ENCODE data around the gene SLC22A5. TPM values are rescaled to one million over a fixed set of nuclear protein-coding genes. Genes with fewer than 3 reads are reported as not detected.
A peak's percentile ranks its signal among the peaks of the same experiment; 100 is the strongest.

SLC22A5 gene
- total and polyA plus RNA-seq, 11 donors: 7.5 to 50.1 (median 13.5) TPM

DNA sequence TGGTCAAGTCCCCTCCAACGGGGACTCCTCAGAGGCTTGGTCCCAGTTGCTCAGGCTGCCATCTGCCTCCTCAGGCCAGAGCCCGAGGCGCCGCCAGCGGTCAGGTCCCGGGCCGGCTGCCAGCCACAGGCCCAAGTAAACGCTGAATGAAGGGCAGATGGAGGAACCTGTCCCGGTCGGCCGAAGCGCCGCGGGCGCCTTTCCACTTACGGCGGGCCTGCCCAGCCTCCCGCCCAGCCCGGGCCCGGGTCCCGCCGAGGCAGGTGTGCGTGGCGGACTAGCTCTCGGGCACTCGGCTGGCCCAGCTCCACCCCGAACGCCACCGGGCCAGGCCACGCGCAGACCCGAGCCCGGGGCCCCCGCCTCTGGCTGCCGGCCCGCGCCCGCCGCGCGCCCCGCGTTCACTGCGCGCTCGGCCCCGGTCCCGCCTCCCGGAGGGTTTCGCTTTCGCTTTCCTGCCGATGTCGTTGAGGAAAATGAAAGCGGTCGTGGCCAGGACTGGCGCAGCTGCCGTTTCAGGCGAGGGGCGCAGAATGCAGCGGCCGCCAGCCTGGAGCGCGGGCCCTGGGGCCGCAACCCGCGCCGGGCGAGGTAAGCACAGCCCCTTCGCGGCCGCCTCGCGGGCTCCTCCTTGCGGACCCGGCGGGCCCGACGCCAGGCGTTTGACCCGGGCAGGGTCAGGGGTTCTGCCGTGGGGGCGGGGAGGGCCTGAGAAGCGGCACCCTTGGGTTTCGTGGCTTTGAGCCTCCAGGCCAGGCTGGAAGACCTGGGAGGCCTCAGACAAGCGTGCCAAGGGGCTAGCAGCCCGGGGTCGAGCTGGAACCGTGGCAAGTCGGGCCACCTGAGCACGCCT lies 41.2 kb downstream of the SLC22A5 start:
- ATAC-seq (peak; percentile 71 to 87 (median 78)), DNase-seq (peak; percentile 85 to 92 (median 90))
- Histone ChIP-seq H3K27ac (peak overlapping the region; percentile 97 to 99 (median 98)), H3K36me3 (peaks cover 0 to 3% (median 0%) of the 10 kb centered on the region in 9 donors), H3K4me1 (peaks cover 7 to 68% (median 56%) of the 10 kb centered on the region in 12 donors), H3K27me3 (no peaks in the 10 kb centered on the region), H3K4me3 (peak overlapping the region; percentile 67 to 85 (median 79)), H3K9me3 (peaks cover 0 to 6% (median 0%) of the 10 kb centered on the region in 12 donors)
- TF ChIP-seq, protein P1, sequence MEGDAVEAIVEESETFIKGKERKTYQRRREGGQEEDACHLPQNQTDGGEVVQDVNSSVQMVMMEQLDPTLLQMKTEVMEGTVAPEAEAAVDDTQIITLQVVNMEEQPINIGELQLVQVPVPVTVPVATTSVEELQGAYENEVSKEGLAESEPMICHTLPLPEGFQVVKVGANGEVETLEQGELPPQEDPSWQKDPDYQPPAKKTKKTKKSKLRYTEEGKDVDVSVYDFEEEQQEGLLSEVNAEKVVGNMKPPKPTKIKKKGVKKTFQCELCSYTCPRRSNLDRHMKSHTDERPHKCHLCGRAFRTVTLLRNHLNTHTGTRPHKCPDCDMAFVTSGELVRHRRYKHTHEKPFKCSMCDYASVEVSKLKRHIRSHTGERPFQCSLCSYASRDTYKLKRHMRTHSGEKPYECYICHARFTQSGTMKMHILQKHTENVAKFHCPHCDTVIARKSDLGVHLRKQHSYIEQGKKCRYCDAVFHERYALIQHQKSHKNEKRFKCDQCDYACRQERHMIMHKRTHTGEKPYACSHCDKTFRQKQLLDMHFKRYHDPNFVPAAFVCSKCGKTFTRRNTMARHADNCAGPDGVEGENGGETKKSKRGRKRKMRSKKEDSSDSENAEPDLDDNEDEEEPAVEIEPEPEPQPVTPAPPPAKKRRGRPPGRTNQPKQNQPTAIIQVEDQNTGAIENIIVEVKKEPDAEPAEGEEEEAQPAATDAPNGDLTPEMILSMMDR (IDR thresholded peaks at IDR 0.05): peak; percentile 47 to 79 (median 68)
- TF ChIP-seq POLR2A (IDR thresholded peaks at IDR 0.05): peak in 1 of 2 donors; percentile 71
- intact Hi-C loops (cut with DNase I): loop anchor here in 2 of 10 donors (2.0 to 5.0 kb wide), 2 partner anchors 84 to 87 kb away; no protein-coding TSS in a partner anchor
- 0 to 1% (median 0%) methylated on average over 22 to 90 of the region's 90 CpGs for WGBS, 4 donors

DNA sequence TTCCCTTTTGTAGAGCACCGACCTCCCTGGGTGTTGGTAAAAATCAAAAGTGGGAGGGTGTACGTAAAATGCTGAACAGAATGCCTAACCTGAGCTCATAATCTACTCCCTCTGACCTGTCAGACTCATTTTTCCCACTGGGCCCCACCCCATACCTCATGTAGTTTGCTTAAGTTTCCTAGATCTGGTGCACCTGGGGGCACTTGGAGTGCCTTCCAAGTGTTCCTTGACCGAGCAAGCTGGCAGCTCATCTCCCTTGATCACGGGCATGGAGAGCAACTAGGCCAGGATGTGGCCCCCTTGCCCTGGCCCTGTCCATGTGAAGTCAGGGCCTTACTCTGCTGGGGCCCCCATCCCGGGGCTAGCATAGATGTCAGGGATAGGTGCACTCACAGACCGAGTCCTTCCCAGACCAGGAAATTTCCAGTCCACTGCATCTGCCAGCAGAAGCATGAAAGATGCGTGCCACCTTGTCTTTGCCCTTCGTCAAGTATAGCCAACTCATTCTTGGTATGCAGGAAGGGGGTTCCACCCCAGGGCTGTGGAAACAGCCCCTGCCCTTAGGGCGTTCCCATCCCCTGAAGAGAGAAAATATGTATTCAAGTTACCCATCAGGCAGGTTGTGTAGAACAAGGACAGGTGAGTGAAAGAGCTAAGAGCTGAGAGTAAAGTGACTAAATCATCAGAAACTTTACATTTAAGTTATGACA lies 41.9 kb downstream of the SLC22A5 start:
- Histone ChIP-seq H3K4me3 (peak overlapping the region; percentile 67 to 85 (median 79)), H3K27me3 (no peaks in the 10 kb centered on the region), H3K36me3 (peaks cover 0 to 3% (median 0%) of the 10 kb centered on the region in 9 donors), H3K9me3 (peaks cover 0 to 6% (median 0%) of the 10 kb centered on the region in 12 donors), H3K4me1 (peaks cover 7 to 75% (median 62%) of the 10 kb centered on the region in 12 donors), H3K27ac (peak overlapping the region; percentile 97 to 99 (median 98))
- DNase-seq: peak in 2 of 5 donors; percentile 34 to 36
- ATAC-seq: peak; percentile 25 to 36 (median 32)
- intact Hi-C loops (cut with DNase I): loop anchor here in 2 of 10 donors (2.0 to 5.0 kb wide), 2 partner anchors 83 to 86 kb away; no protein-coding TSS in a partner anchor
- WGBS, 4 donors: 12 to 20% (median 15%) methylated on average over 9 of the region's 9 CpGs
- TF ChIP-seq, protein P1 (IDR thresholded peaks at IDR 0.05): no peak
- TF ChIP-seq POLR2A (IDR thresholded peaks at IDR 0.05): no peak

DNA sequence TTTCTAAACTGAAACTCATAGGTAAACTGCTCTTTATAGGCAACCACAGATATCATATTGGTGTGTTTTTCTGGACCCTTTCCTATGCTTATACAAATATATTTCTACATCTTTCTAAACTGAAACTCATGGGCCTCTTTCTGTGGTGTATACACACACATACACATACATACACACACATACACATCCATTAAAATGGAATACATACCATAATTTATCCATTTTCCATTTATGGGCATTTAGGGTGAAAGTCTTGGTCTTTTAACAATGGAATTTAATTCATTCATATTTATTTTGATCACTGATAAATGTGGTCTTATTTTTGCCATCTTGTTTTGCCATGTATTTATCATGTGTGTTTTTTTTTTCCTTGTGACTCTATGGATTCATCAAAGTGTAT lies 44.1 kb downstream of the SLC22A5 start:
- ATAC-seq (no peak), DNase-seq (no peak)
- Histone ChIP-seq H3K27me3 (no peaks in the 10 kb centered on the region), H3K9me3 (peaks cover 0 to 6% (median 0%) of the 10 kb centered on the region in 12 donors), H3K36me3 (peaks cover 0 to 9% (median 0%) of the 10 kb centered on the region in 9 donors), H3K4me1 (peaks cover 11 to 88% (median 78%) of the 10 kb centered on the region in 12 donors), H3K4me3 (peak overlapping the region in 2 of 12 donors; percentile 83 to 85), H3K27ac (peak overlapping the region in 10 of 12 donors; percentile 57 to 99 (median 98))
- intact Hi-C loops (cut with DNase I): loop anchor here in 1 of 10 donors (5.0 kb wide), 1 partner anchor 84 kb away; no protein-coding TSS in a partner anchor
- TF ChIP-seq POLR2A (IDR thresholded peaks at IDR 0.05): no peak
- TF ChIP-seq, protein P1 (IDR thresholded peaks at IDR 0.05): no peak

Data from heart left ventricle (tissue), 16 donors.